CD4-positive, alpha-beta T cell (primary cell): Measurements from ENCODE around the gene IPCEF1. TPM values are rescaled to one million over a fixed set of nuclear protein-coding genes. Genes with fewer than 3 reads are reported as not detected.

Source experiments
- ATAC-seq: fragments of 200-7000 bp; cut with Tn5 transposase; one replicate; pipeline ENCODE4 v1.10.0; 2022; ENCODE audit warnings: mild to moderate bottlenecking; ENCODE audit not compliant: poor library complexity
- CTCF ChIA-PET: fragments of 350-600 bp; sonication (Branson Sonifier 250); formaldehyde crosslinking; loops from one replicate; lab custom pipeline; 2021; ENCODE audit warnings: antibody characterized with exemption, inconsistent platforms; lab: Charles Lee
- POLR2A ChIA-PET: fragments of 350-600 bp; sonication (Branson Sonifier 250); formaldehyde crosslinking; loops from one replicate; lab custom pipeline; 2021; ENCODE audit warnings: antibody characterized with exemption, inconsistent platforms; lab: Charles Lee
- DNase-seq, 14 experiments: peaks; one replicate each; pipeline ENCODE4 v3.0.0-alpha.2; 2013 to 2020; ENCODE audit warnings: mixed read lengths in 2 of 14
- H3K27ac ChIP-seq, 2 donors: one replicate each; pipeline versions ENCODE4 v1.5.1 to v1.7.0; 2013; ENCODE audit warnings: low read length in 2 of 2, low read depth in 1 of 2, mild to moderate bottlenecking in 1 of 2
- H3K27me3 ChIP-seq, 2 experiments: 1 replicate in 1 of 2; 2 replicates in 1 of 2; pipeline versions ENCODE4 v1.6.1 to v1.7.0; 2013; ENCODE audit warnings: low read length in 2 of 2, control low read depth in 1 of 2, mild to moderate bottlenecking in 1 of 2, moderate library complexity in 1 of 2; ENCODE audit not compliant: insufficient read depth in 2 of 2, control insufficient read depth in 1 of 2
- H3K36me3 ChIP-seq: one replicate; pipeline ENCODE4 v1.6.1; 2013; ENCODE audit warnings: low read length, control low read depth; ENCODE audit not compliant: insufficient read depth
- H3K4me1 ChIP-seq: one replicate; pipeline ENCODE4 v1.6.1; 2013; ENCODE audit warnings: low read length, control low read depth; ENCODE audit not compliant: insufficient read depth
- H3K4me3 ChIP-seq: one replicate; pipeline ENCODE4 v1.5.1; 2013; ENCODE audit warnings: mild to moderate bottlenecking, low read length, moderate library complexity
- H3K9me3 ChIP-seq, 2 experiments: 1 replicate in 1 of 2; 2 replicates in 1 of 2; pipeline versions ENCODE4 v1.6.1 to v1.7.0; 2013; ENCODE audit warnings: low read length in 2 of 2, mild to moderate bottlenecking in 2 of 2, control low read depth in 1 of 2, moderate library complexity in 1 of 2; ENCODE audit not compliant: control insufficient read depth in 1 of 2, insufficient read depth in 1 of 2
- H3K27ac Mint-ChIP-seq: one replicate; pipeline ENCODE4 v1.8.0; 2020; ENCODE audit warnings: mixed read lengths
- H3K27me3 Mint-ChIP-seq: one replicate; pipeline ENCODE4 v1.8.0; 2021; ENCODE audit warnings: mixed read lengths
- H3K36me3 Mint-ChIP-seq: one replicate; pipeline ENCODE4 v1.8.0; 2021; ENCODE audit warnings: low read depth, mixed read lengths
- H3K4me1 Mint-ChIP-seq: one replicate; pipeline ENCODE4 v1.8.0; 2021; ENCODE audit warnings: low read depth, mixed read lengths
- H3K4me3 Mint-ChIP-seq: one replicate; pipeline ENCODE4 v1.8.0; 2020; ENCODE audit warnings: mild to moderate bottlenecking, mixed read lengths
- H3K9me3 Mint-ChIP-seq: one replicate; pipeline ENCODE4 v1.8.0; 2020; ENCODE audit warnings: mixed read lengths
- intact Hi-C, 2 experiments: fragments of 100-400 bp; cut with DNase I in 1 of 2; cut with micrococcal nuclease in 1 of 2; formaldehyde crosslinking; loops; one replicate each; pipeline versions ENCODE4 v1.15.1 to v1.9.0; 2023 to 2025; cut with DNase I, micrococcal nuclease
- total RNA-seq, 174 experiments: library from RNA in 2 of 174; stranded (reverse) in 2 of 174; gene quantifications; one replicate each; pipeline ENCODE4 v1.2.3 and lab custom pipeline; 2021 to 2026
- TF ChIP-seq, protein P1 (sequence below): fragments of 200-600 bp; IDR thresholded peaks from one replicate; pipeline ENCODE4 v1.8.0; 2022; ENCODE audit warnings: antibody characterized with exemption, mild to moderate bottlenecking

IPCEF1 gene
- total RNA-seq, 2 experiments from 2014 or later: 92.4 to 96.8 TPM

DNA sequence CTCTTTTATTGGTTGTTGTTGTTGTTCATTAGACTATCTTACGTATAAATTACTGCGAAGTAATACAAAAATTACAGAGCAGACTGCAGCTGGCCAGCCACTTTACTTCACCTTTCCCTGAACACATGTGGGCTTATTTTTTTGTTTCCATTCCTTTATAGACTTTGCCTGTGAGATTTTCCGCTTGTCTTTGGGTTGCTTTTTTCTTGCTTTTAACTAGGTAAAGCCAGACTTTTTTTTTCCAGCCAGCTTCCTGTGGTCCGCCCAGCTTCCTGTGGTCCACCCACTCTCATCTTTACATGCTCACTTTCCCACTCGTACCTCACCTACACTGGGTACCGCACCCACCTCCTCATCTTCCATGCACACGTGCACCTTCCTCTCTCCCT lies 79.0 kb downstream of the IPCEF1 start:
- ChIA-PET CTCF (interaction anchor here (0.7 to 6.2 kb wide), 18 partner anchors 11 to 398 kb away, joined by 3 to 117 read pairs (median 4); no protein-coding TSS in a partner anchor), POLR2A (interaction anchor here (0.6 to 2.2 kb wide), 16 partner anchors 11 to 124 kb away, joined by 3 to 27 read pairs (median 4); no protein-coding TSS in a partner anchor)
- Histone ChIP-seq H3K27ac (no peak overlapping the region), H3K36me3 (no peaks in the 10 kb centered on the region), H3K9me3 (no peaks in the 10 kb centered on the region), H3K4me3 (peak overlapping the region; percentile 19), H3K4me1 (peaks cover 10% of the 10 kb centered on the region), H3K27me3 (no peaks in the 10 kb centered on the region)
- intact Hi-C loops: loop anchor here (1.0 to 5.0 kb wide), 6 partner anchors 27 to 123 kb away; no protein-coding TSS in a partner anchor
- ATAC-seq (no peak), DNase-seq (peak in 3 of 14 experiments; percentile 3 to 29 (median 25))
- Mint-ChIP-seq H3K9me3 (no peaks in the 10 kb centered on the region), H3K27ac (peak overlapping the region; percentile 34), H3K4me3 (peak overlapping the region; percentile 71), H3K36me3 (no peaks in the 10 kb centered on the region), H3K4me1 (peaks cover 49% of the 10 kb centered on the region), H3K27me3 (no peaks in the 10 kb centered on the region)
- TF ChIP-seq, protein P1, sequence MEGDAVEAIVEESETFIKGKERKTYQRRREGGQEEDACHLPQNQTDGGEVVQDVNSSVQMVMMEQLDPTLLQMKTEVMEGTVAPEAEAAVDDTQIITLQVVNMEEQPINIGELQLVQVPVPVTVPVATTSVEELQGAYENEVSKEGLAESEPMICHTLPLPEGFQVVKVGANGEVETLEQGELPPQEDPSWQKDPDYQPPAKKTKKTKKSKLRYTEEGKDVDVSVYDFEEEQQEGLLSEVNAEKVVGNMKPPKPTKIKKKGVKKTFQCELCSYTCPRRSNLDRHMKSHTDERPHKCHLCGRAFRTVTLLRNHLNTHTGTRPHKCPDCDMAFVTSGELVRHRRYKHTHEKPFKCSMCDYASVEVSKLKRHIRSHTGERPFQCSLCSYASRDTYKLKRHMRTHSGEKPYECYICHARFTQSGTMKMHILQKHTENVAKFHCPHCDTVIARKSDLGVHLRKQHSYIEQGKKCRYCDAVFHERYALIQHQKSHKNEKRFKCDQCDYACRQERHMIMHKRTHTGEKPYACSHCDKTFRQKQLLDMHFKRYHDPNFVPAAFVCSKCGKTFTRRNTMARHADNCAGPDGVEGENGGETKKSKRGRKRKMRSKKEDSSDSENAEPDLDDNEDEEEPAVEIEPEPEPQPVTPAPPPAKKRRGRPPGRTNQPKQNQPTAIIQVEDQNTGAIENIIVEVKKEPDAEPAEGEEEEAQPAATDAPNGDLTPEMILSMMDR: peak; percentile 23

DNA sequence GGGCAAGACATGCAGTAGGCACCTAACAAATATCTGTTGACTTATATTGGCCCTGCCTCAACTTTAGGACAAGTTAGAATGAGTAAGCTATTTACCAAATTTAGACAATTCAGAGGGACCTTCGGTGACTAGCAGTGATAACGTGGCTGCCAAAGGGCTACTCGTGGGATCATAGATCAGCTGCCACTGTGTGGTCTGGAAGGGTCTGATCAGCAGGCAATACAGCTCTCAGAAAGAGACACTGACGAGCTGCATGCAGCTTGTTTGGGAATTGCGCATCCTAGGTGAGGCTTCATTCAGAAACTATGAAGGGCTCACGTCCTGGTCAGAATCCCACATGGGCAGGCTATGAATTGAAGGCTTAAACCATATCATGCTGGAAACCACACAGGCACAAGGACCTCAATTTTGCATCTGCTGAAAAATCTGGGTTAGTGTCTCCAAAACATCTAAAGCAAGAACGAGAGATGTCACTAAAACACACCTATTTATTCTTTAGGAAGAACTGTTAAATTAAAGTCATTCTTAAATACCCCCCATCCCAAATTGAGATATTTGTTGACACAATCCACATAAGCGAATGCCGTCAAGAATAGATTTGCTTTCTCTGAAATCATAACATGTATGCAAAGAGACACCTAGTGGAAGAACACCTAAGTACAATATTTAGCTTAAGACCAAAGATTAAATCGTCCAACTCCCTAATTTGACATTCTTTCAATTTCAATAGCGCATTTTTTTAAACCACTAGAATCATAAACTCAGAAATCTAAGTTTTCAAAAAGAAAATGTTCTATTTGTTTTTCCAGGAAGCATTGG lies 79.6 kb downstream of the IPCEF1 start:
- intact Hi-C loops: loop anchor here (1.0 to 5.0 kb wide), 6 partner anchors 27 to 123 kb away; no protein-coding TSS in a partner anchor
- no peaks in the 10 kb centered on the region for H3K36me3 ChIP-seq
- Mint-ChIP-seq H3K4me1 (peaks cover 50% of the 10 kb centered on the region), H3K27me3 (no peaks in the 10 kb centered on the region), H3K36me3 (no peaks in the 10 kb centered on the region), H3K4me3 (peak overlapping the region; percentile 71), H3K27ac (peak overlapping the region; percentile 34), H3K9me3 (no peaks in the 10 kb centered on the region)
- ChIA-PET CTCF (interaction anchor here (0.7 to 6.2 kb wide), 21 partner anchors 10 to 399 kb away, joined by 3 to 117 read pairs (median 3); no protein-coding TSS in a partner anchor), POLR2A (interaction anchor here (0.6 to 2.2 kb wide), 17 partner anchors 10 to 123 kb away, joined by 3 to 27 read pairs (median 4); no protein-coding TSS in a partner anchor)
- no peaks in the 10 kb centered on the region for H3K9me3 ChIP-seq
- peak overlapping the region; percentile 19 for H3K4me3 ChIP-seq
- ATAC-seq: peak; percentile 93
- DNase-seq: peak in 4 of 14 experiments; percentile 5 to 77 (median 75)
- H3K4me1 ChIP-seq: peaks cover 10% of the 10 kb centered on the region
- TF ChIP-seq, protein P1: peak; percentile 74
- H3K27me3 ChIP-seq: no peaks in the 10 kb centered on the region
- H3K27ac ChIP-seq: no peak overlapping the region

DNA sequence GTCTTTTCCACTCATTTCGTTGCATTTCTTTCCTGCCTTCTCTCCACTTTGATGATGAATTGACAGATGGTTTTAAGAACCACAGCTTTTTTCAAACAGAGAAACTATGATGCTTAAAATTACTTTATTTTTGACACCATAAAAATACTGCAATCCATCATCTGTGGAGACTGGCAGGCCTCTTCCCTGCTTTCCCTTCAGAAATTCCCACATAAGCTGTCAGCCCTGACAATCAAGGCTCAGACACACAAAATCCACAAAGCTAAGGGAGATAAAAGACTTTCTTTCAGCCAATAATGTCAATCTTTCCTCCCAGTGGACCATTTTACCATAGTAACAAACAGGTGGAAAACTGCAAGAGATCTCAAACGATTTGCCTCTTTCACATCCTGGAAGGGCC lies 82.4 kb downstream of the IPCEF1 start:
- CTCF ChIA-PET: interaction anchor here (1.1 to 6.2 kb wide), 4 partner anchors 8 to 118 kb away, joined by 3 to 117 read pairs (median 4); no protein-coding TSS in a partner anchor
- H3K36me3 ChIP-seq: no peaks in the 10 kb centered on the region
- H3K4me3 ChIP-seq: no peak overlapping the region
- H3K27me3 ChIP-seq: no peaks in the 10 kb centered on the region
- Mint-ChIP-seq H3K9me3 (no peaks in the 10 kb centered on the region), H3K4me3 (no peak overlapping the region), H3K4me1 (peaks cover 57% of the 10 kb centered on the region), H3K36me3 (no peaks in the 10 kb centered on the region), H3K27me3 (no peaks in the 10 kb centered on the region), H3K27ac (peak overlapping the region; percentile 0)
- TF ChIP-seq, protein P1: no peak
- intact Hi-C loops: loop anchor here in 1 of 2 experiments (5.0 kb wide), 1 partner anchor 37 kb away; no protein-coding TSS in a partner anchor
- H3K4me1 ChIP-seq: peaks cover 10% of the 10 kb centered on the region
- H3K27ac ChIP-seq: no peak overlapping the region
- H3K9me3 ChIP-seq: no peaks in the 10 kb centered on the region
- POLR2A ChIA-PET: interaction anchor here (1.2 to 2.9 kb wide), 3 partner anchors 25 to 117 kb away, joined by 3 to 16 read pairs (median 13); no protein-coding TSS in a partner anchor
- no peak for DNase-seq
- ATAC-seq: no peak
